ENCODE data around the gene RPSA. TPM values are rescaled to one million over a fixed set of nuclear protein-coding genes. Genes with fewer than 3 reads are reported as not detected.

The RPSA gene
- total and polyA plus RNA-seq, 4 donors = 641 to 1,348 (median 1,169) TPM

DNA sequence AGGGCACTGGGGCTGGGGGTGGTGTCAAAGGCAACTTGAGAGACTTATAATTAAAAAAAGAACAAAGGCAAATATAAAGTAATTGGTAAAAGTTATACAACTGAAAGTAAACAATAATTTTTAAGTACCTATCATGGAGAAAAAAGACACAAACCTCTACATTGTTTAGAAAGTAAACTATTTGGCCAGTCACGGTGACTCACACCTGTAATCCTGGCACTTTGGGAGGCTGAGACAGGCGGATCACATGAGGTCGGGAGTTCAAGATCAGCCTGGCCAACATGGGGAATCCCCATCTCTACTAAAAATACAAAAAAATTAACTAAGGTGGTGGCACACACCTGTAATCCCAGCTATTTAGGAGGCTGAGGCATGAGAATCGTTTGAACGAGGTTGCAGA lies 25.8 kb downstream of the RPSA start:
- H3K27me3 ChIP-seq (ENCODE audit: control insufficient read depth, insufficient read depth, low read length) = no peaks in the 10 kb centered on the region
- peaks cover under 1% of the 10 kb centered on the region for H3K9me3 ChIP-seq (ENCODE audit: control insufficient read depth, insufficient read depth, low read length)
- peaks cover 5% of the 10 kb centered on the region for H3K4me1 ChIP-seq (ENCODE audit: control insufficient read depth, insufficient read depth, low read length)
- WGBS (ENCODE audit: insufficient coverage) = no CpG with 5 or more reads among the region's 5 CpGs
- no peak for DNase-seq (ENCODE audit: low read depth in 4 of 6, low spot score in 6 of 6)
- no peak overlapping the region for H3K27ac ChIP-seq (ENCODE audit: low read depth, low read length)
- no peak overlapping the region for H3K4me3 ChIP-seq (ENCODE audit: low read depth, low read length)
- peaks cover 3% of the 10 kb centered on the region for H3K36me3 ChIP-seq (ENCODE audit: control insufficient read depth, insufficient read depth, low read length)

GRCh38 chr3:39433642-39434041 lies 27.1 kb downstream of the RPSA start:
- Histone ChIP-seq H3K27ac (ENCODE audit: low read depth, low read length) (no peak overlapping the region), H3K4me3 (ENCODE audit: low read depth, low read length) (no peak overlapping the region), H3K27me3 (ENCODE audit: control insufficient read depth, insufficient read depth, low read length) (no peaks in the 10 kb centered on the region), H3K36me3 (ENCODE audit: control insufficient read depth, insufficient read depth, low read length) (peaks cover 3% of the 10 kb centered on the region), H3K9me3 (ENCODE audit: control insufficient read depth, insufficient read depth, low read length) (peaks cover 2% of the 10 kb centered on the region), H3K4me1 (ENCODE audit: control insufficient read depth, insufficient read depth, low read length) (peaks cover 5% of the 10 kb centered on the region)
- DNase-seq (ENCODE audit: low read depth in 4 of 6, low spot score in 6 of 6) = no peak
- 100% methylated on average over 1 of the region's 3 CpGs for WGBS (ENCODE audit: insufficient coverage)

DNA sequence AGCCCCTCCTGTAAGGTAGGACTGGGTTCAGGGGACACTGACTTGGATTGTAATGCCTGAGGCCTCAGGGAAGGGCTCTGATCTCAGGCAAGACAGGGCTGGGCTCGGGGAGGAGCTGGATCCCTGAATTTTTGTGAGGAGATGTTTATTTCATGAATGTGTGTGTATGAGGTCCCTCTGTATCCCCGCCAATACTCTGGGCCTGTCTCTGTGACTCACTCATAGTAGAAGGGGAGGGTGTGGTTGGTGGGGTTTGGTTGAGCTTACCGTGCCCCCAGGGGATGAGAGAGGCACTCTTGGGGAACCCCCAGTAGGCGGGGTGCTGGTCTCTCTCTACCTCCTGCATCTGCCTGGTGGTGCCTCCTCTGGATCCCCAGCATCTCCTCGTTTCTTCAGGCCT lies 28.1 kb downstream of the RPSA start:
- no peak overlapping the region for H3K27ac ChIP-seq (ENCODE audit: low read depth, low read length)
- 76% methylated on average over 4 of the region's 5 CpGs for WGBS (ENCODE audit: insufficient coverage)
- peaks cover 2% of the 10 kb centered on the region for H3K9me3 ChIP-seq (ENCODE audit: control insufficient read depth, insufficient read depth, low read length)
- no peaks in the 10 kb centered on the region for H3K4me1 ChIP-seq (ENCODE audit: control insufficient read depth, insufficient read depth, low read length)
- H3K36me3 ChIP-seq (ENCODE audit: control insufficient read depth, insufficient read depth, low read length) = no peaks in the 10 kb centered on the region
- H3K27me3 ChIP-seq (ENCODE audit: control insufficient read depth, insufficient read depth, low read length) = no peaks in the 10 kb centered on the region
- no peak for DNase-seq (ENCODE audit: low read depth in 4 of 6, low spot score in 6 of 6)
- H3K4me3 ChIP-seq (ENCODE audit: low read depth, low read length) = no peak overlapping the region

- H3K4me1 ChIP-seq (ENCODE audit: control insufficient read depth, insufficient read depth, low read length) = no peaks in the 10 kb centered on the region
- no peak overlapping the region for H3K27ac ChIP-seq (ENCODE audit: low read depth, low read length)
- no CpG with 5 or more reads among the region's 1 CpG for WGBS (ENCODE audit: insufficient coverage)
- no peaks in the 10 kb centered on the region for H3K36me3 ChIP-seq (ENCODE audit: control insufficient read depth, insufficient read depth, low read length)
- no peak overlapping the region for H3K4me3 ChIP-seq (ENCODE audit: low read depth, low read length)
- H3K9me3 ChIP-seq (ENCODE audit: control insufficient read depth, insufficient read depth, low read length) = peaks cover 2% of the 10 kb centered on the region
- no peak for DNase-seq (ENCODE audit: low read depth in 4 of 6, low spot score in 6 of 6)
- no peaks in the 10 kb centered on the region for H3K27me3 ChIP-seq (ENCODE audit: control insufficient read depth, insufficient read depth, low read length)
These were observed 28.7 kb downstream of the RPSA start for GRCh38 chr3:39435006-39435748.

GRCh38 chr3:39438880-39439279 lies 32.4 kb downstream of the RPSA start:
- 98% methylated on average over 3 of the region's 4 CpGs for WGBS (ENCODE audit: insufficient coverage)
- DNase-seq (ENCODE audit: low read depth in 4 of 6, low spot score in 6 of 6) = no peak
- no peaks in the 10 kb centered on the region for H3K27me3 ChIP-seq (ENCODE audit: control insufficient read depth, insufficient read depth, low read length)
- H3K36me3 ChIP-seq (ENCODE audit: control insufficient read depth, insufficient read depth, low read length) = no peaks in the 10 kb centered on the region
- H3K4me1 ChIP-seq (ENCODE audit: control insufficient read depth, insufficient read depth, low read length) = no peaks in the 10 kb centered on the region
- H3K9me3 ChIP-seq (ENCODE audit: control insufficient read depth, insufficient read depth, low read length) = peaks cover 2% of the 10 kb centered on the region
- H3K4me3 ChIP-seq (ENCODE audit: low read depth, low read length) = no peak overlapping the region
- H3K27ac ChIP-seq (ENCODE audit: low read depth, low read length) = no peak overlapping the region

DNA sequence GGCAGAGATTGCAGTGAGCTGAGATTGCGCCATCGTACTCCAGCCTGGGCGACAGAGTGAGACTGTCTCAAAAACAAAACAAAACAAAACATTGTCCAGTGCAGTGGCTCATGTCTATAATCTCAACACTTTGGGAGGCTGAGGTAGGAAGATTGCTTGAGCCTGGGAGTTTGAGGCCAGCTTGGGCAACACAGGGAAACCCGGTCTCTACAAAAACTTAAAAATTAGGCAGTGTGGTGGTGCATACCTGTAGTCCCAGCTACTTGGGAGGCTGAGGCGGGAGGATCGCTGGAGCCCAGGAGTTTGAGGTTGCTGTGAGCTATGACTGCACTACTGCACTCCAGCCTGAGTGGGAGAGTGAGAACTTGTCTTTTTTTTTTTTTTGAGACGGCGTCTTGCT lies 33.8 kb downstream of the RPSA start:
- WGBS (ENCODE audit: insufficient coverage) = 100% methylated on average over 3 of the region's 8 CpGs
- Histone ChIP-seq H3K4me1 (ENCODE audit: control insufficient read depth, insufficient read depth, low read length) (no peaks in the 10 kb centered on the region), H3K9me3 (ENCODE audit: control insufficient read depth, insufficient read depth, low read length) (peaks cover 2% of the 10 kb centered on the region), H3K36me3 (ENCODE audit: control insufficient read depth, insufficient read depth, low read length) (no peaks in the 10 kb centered on the region), H3K27me3 (ENCODE audit: control insufficient read depth, insufficient read depth, low read length) (no peaks in the 10 kb centered on the region), H3K4me3 (ENCODE audit: low read depth, low read length) (no peak overlapping the region), H3K27ac (ENCODE audit: low read depth, low read length) (no peak overlapping the region)
- DNase-seq (ENCODE audit: low read depth in 4 of 6, low spot score in 6 of 6) = no peak

DNA sequence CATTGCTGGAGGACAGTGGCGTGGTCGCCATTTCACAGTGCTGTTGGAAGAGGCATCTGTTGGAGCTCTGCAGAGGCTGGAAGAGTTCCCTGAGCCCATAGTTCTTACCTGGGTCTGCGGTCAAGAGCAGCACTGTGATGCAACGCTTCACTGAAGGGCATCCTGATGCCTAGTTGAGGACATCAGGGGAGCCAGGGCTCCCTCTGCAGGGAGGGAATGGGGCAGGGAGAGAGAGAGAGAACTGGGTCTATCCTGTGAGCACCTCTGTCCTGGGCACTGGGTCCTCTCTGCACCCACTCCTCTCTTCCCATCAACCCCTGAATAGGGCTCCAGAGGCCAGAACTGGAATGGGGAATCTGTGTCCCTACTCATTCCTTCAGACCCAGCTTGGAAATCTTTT lies 37.0 kb downstream of the RPSA start:
- no peak for DNase-seq (ENCODE audit: low read depth in 4 of 6, low spot score in 6 of 6)
- Histone ChIP-seq H3K4me1 (ENCODE audit: control insufficient read depth, insufficient read depth, low read length) (peaks cover 3% of the 10 kb centered on the region), H3K9me3 (ENCODE audit: control insufficient read depth, insufficient read depth, low read length) (no peaks in the 10 kb centered on the region), H3K36me3 (ENCODE audit: control insufficient read depth, insufficient read depth, low read length) (no peaks in the 10 kb centered on the region), H3K27me3 (ENCODE audit: control insufficient read depth, insufficient read depth, low read length) (no peaks in the 10 kb centered on the region), H3K27ac (ENCODE audit: low read depth, low read length) (no peak overlapping the region), H3K4me3 (ENCODE audit: low read depth, low read length) (no peak overlapping the region)
- WGBS (ENCODE audit: insufficient coverage) = 78% methylated on average over 4 of the region's 4 CpGs

GRCh38 chr3:39445927-39446326 lies 39.4 kb downstream of the RPSA start:
- H3K27me3 ChIP-seq (ENCODE audit: control insufficient read depth, insufficient read depth, low read length) = no peaks in the 10 kb centered on the region
- WGBS (ENCODE audit: insufficient coverage) = 75% methylated on average over 1 of the region's 2 CpGs
- H3K9me3 ChIP-seq (ENCODE audit: control insufficient read depth, insufficient read depth, low read length) = no peaks in the 10 kb centered on the region
- no peak for DNase-seq (ENCODE audit: low read depth in 4 of 6, low spot score in 6 of 6)
- H3K4me1 ChIP-seq (ENCODE audit: control insufficient read depth, insufficient read depth, low read length) = peaks cover 3% of the 10 kb centered on the region
- no peak overlapping the region for H3K27ac ChIP-seq (ENCODE audit: low read depth, low read length)
- no peak overlapping the region for H3K4me3 ChIP-seq (ENCODE audit: low read depth, low read length)
- H3K36me3 ChIP-seq (ENCODE audit: control insufficient read depth, insufficient read depth, low read length) = no peaks in the 10 kb centered on the region

DNA sequence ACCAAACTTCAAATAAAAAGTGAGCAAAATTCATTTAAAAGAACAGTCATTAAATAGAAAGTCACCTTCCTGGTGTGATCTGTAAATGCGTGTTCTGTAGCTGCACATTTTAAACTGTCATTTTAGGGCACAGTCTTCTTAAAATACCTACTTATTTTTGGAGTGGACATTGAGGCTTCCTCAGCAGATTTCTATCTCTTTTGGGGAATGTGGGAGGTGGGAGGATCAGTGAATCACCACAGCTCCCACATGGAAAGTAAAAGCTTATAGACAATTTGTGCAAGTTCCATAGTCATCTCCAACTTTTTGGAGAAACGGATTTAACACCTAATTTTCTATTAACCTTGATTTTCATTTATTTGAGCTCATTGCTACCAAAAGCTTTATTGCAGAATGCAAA lies 39.9 kb downstream of the RPSA start:
- no peaks in the 10 kb centered on the region for H3K9me3 ChIP-seq (ENCODE audit: control insufficient read depth, insufficient read depth, low read length)
- H3K4me1 ChIP-seq (ENCODE audit: control insufficient read depth, insufficient read depth, low read length) = peaks cover 3% of the 10 kb centered on the region
- H3K27ac ChIP-seq (ENCODE audit: low read depth, low read length) = no peak overlapping the region
- H3K4me3 ChIP-seq (ENCODE audit: low read depth, low read length) = no peak overlapping the region
- no peaks in the 10 kb centered on the region for H3K27me3 ChIP-seq (ENCODE audit: control insufficient read depth, insufficient read depth, low read length)
- WGBS (ENCODE audit: insufficient coverage) = no CpG with 5 or more reads among the region's 2 CpGs
- no peak for DNase-seq (ENCODE audit: low read depth in 4 of 6, low spot score in 6 of 6)
- H3K36me3 ChIP-seq (ENCODE audit: control insufficient read depth, insufficient read depth, low read length) = no peaks in the 10 kb centered on the region
